ENCODE measurements around the gene UBAC1.
"Not testable (repeated sequence)": the region's sequence is repeated elsewhere in the genome, so short reads cannot be mapped to it uniquely, and the experiment has no call there.

Gene UBAC1

DNA sequence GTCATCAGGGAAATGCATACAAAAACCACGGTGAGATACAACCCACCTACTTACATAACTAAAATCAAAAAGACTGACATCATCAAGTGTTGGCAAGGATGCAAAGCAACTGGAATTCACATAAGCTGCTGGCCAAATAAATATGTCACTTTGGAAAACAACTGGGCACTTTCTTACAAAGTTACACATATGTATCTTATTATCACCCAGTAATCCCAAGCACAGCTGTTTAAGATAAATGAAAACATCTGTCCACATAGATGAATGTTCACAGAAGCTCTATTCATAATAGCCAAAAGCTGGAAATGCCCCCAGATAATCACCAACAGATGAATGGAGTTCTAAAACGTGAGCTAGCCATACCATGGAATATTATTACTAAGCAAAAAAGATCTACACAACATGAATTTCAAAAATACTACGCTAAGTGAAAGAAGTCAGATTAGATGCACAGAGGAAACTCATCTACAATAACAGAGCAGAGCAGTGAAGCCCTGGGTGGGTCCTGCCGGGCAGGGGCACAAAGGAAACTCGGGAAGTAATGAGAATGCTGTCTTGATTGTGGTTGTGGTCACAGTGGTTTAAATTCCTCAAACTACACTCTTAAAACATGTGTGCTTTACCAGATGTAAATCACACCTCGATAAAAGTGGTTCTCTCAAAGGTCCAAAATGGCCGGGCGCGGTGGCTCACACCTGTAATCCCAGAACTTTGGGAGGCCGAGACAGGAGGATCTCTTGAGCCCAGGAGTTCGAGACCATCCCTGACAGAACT lies 62.4 kb downstream of the UBAC1 start:
- H3K4me3 ChIP-seq (ENCODE audit: low read length) = no peak overlapping the region
- no peak for TF ChIP-seq ZNF274 (IDR thresholded peaks at IDR 0.05; ENCODE audit: low read depth, low read length)

DNA sequence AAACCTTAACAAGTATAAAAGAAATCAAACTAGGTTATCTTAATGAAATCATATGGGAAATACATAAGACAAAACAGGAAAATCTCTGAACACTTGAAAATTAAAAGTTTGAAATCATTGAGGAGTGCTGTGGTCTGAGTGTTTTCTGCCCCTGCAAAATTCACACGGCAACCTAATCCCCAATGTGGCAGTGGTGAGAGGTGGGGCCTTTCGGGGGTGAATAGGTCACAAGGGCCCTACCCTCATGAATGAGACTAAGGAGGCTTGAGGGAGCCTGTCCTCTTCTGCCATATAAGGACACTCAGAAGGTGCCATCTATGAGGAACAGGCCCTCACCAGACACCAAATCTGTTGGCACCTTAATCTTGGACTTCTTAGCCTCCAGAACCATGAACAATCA lies 64.5 kb downstream of the UBAC1 start:
- TF ChIP-seq ZNF274 (IDR thresholded peaks at IDR 0.05; ENCODE audit: low read depth, low read length) = no peak
- no peak overlapping the region for H3K4me3 ChIP-seq (ENCODE audit: low read length)

DNA sequence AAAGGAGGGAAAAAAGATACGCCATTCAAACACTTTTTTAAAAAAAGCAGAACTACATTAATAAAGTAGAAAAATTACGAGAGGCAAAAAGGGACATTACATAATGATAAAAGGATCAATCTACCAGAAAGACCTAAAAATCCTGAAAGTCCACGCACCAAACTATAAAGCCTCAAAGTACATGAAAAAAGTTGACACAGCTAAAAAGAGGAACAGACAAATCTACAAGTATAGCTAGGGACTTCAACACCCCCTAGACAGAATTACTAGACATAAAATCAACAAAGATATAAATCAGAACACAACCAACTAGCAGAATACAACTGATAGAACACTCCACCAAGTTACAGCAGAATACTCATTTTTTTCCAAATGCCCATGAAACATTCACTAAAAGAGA lies 65.0 kb downstream of the UBAC1 start:
- no peak overlapping the region for H3K4me3 ChIP-seq (ENCODE audit: low read length)

DNA sequence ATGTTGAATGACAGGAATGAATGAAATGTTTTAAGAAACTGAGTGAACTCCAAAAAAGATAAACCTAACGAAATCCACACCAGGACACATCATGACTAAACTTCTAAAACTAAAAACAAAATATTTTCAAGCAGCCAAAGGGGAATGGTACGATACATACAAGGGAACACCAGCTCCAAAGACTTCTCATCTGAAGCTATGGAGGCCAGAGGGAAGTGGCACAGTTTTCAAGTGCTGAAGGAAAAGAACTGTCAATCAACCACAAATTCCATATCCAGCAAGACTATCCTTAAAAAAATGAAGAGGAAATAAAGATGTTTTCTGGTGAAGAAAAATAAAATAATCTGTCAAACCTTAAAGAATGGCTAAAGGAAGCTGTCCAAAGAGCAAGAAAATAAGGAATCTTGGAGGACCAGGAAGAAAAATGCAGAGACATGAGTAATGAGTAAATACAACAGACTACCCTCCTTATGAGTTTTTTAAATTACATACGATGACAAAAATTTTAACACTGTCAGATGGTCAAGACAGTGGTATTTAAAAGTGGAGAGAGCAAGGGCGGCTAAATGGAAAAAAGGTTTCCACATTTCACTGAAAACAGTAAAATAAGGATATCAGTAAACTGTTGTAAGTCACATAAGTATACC lies 65.8 kb downstream of the UBAC1 start:
- no peak for TF ChIP-seq ZNF274 (IDR thresholded peaks at IDR 0.05; ENCODE audit: low read depth, low read length)
- H3K4me3 ChIP-seq (ENCODE audit: low read length) = no peak overlapping the region

More for the DNA sequence above, 65.0 kb downstream of the UBAC1 start:
- no peak for TF ChIP-seq ZNF274 (IDR thresholded peaks at IDR 0.05; ENCODE audit: low read depth, low read length)

DNA sequence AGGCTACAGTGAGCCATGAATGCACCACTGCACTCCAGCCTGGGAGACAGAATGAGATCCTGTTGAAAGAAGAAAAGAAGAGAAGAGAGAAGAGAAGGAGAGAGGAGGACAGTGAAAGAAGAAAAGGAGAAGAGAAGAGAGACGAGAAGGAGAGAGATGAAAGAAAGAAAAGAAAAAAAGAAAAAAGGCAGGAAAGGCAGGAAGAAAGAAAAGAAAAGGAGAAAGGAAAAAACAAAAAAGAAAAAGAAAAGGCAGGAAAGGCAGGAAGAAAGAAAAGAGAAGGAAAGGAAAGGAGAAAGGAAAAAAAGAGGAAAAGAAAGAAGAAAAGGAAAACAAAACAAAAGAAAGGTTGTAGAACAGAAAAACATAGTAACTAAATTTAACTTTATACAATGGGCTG lies 68.1 kb downstream of the UBAC1 start:
- no peak for TF ChIP-seq ZNF274 (IDR thresholded peaks at IDR 0.05; ENCODE audit: low read depth, low read length)
- no peak overlapping the region for H3K4me3 ChIP-seq (ENCODE audit: low read length)

DNA sequence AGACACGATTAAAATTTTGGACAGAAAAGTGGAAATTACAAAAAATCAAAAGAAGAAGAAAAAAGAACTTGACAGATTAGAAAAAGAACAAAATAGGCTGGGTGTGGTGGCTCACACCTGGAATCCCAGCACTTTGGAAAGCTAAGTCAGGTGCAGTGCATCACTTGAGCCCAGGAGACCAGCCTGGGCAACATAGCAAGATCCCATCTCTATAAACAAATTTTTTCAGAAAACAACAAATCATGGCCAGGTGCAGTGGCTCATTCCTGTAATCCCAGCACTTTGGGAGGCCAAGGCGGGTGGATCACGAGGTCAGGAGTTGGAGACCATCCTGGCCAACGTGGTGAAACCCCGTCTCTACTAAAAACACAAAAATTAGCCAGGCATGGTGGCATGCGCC lies 68.8 kb downstream of the UBAC1 start:
- not testable (repeated sequence) for H3K4me3 ChIP-seq (ENCODE audit: low read length)

DNA sequence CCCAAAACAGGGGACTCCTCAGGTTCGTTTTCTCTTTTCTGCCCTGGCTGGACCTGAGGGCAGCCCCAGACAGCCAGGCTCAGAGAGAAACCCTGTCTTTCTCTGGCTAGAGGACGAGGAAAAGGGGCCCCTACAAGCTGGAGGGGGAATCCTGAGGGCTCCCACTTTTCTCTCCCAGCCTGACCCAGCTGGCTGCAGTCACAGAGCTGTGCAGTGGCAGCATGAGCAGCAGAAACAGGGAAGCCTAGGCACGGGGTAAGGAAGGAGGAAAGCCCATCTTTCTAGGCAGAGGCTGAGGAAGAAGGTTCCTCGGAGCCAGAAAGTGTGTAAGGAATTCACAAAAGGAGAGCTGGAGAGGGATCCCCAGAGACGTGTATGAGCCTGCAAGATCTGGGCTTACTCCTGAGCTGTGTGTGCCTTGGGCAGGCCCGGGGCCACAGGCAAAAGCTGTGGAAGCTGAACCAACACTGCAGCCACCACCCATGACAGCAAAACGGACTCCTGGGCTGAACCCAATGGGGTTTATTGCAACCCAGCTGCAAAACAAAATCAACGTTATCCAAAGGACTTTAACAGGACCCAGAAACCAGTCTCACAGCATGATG lies 70.0 kb downstream of the UBAC1 start:
- TF ChIP-seq ZNF274 (IDR thresholded peaks at IDR 0.05; ENCODE audit: low read depth, low read length) = no peak
- H3K4me3 ChIP-seq (ENCODE audit: low read length) = no peak overlapping the region

DNA sequence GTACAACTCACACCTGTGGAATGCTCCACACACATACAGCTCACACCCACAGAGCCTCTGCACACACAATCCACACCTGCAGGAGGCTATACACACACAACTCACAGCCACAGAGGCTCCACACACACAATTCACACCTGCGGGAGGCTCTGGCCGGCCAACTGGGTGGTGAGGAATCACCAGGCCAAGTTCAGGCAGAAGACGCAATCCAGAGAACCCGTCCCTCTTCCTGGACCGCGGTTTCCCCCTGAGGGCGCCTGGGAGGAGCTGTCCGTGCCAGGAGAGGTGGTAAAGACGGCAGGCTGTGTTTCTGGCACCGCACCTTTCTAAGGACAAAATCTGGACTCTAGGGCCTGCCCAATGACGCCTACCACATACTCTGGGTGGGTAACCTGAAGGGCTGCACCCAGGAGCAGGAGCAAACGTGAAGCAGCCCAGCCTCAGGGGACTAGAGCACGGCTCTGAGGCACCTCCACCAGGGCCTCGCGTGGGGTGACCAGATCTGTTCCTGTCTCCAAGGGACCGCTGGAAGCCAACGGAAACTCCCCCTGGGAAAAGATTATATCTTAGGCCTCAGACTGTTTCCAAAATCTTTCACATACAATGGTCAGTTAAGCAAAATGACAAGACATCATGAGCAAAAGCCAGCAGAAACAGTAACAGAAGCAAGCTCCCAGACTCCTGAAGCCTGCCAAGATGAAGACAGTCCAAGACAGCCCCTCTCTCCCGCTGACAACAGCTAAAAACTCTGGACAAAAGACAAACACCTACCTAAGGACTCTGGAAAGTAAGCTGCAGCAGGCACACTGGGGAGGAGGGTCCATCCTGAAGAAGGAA lies 70.8 kb downstream of the UBAC1 start:
- no peak for TF ChIP-seq ZNF274 (IDR thresholded peaks at IDR 0.05; ENCODE audit: low read depth, low read length)

DNA sequence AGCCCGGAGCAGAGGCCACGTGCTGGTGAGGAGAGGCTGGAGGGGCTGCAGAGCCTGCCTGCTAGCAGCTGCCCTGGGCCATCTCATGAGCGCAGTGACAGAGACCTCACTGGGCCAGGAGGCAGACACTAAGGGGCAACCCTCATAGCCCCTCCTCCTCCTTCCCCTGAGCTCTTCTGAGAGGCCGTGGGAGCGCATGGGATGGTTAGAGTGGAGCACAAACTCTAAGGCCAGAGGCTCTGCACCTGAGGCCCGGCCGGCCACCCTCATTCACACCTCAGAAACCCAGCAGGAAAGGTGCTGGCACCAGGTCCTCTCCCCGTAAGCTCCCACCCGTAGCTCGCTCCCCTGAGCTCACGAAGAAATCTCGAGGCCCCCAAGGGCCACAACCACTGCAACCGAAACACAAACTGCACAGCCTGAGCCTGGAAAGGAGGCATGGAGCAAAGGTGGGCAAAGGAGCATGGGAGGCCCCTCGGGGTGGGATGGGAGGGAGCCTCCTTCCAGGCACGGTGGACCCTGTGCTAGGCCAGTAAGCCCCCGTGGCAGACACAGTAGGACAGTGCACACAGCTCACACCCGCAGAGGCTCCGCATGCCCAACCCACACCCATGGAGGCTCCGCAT lies 71.5 kb downstream of the UBAC1 start:
- no peak overlapping the region for H3K4me3 ChIP-seq (ENCODE audit: low read length)
- TF ChIP-seq ZNF274 (IDR thresholded peaks at IDR 0.05; ENCODE audit: low read depth, low read length) = no peak

More for the DNA sequence above, 70.8 kb downstream of the UBAC1 start:
- H3K4me3 ChIP-seq (ENCODE audit: low read length) = no peak overlapping the region

DNA sequence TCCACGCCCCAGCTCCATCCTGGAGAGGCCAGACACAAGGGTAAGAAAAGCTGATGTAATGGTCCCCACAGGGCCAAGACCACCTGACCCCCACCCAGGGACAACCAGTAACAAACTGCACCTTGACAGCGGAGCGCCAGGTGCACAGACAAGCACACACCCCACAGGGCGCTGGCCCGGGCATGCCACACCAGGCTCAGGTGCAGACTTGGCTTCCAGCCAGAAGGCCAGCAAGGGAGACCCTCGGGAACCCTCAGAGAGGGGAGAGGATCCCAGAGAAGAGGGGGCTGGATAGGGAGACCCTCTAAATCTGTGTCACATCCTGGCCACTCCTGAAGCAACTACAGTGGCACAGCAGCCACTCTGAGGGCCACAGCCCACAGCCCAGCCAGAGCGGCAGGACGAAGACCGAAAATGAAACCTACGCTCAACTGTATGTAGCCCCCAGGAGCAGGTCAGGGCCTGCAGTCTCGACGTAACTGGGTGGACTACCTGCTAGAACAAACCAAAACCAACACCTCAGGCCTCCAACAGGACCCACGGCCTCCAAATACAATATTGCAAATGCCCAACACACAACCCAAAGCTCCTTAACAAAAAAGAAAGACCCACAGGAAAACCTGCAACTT lies 72.3 kb downstream of the UBAC1 start:
- no peak overlapping the region for H3K4me3 ChIP-seq (ENCODE audit: low read length)
- TF ChIP-seq ZNF274 (IDR thresholded peaks at IDR 0.05; ENCODE audit: low read depth, low read length) = no peak

DNA sequence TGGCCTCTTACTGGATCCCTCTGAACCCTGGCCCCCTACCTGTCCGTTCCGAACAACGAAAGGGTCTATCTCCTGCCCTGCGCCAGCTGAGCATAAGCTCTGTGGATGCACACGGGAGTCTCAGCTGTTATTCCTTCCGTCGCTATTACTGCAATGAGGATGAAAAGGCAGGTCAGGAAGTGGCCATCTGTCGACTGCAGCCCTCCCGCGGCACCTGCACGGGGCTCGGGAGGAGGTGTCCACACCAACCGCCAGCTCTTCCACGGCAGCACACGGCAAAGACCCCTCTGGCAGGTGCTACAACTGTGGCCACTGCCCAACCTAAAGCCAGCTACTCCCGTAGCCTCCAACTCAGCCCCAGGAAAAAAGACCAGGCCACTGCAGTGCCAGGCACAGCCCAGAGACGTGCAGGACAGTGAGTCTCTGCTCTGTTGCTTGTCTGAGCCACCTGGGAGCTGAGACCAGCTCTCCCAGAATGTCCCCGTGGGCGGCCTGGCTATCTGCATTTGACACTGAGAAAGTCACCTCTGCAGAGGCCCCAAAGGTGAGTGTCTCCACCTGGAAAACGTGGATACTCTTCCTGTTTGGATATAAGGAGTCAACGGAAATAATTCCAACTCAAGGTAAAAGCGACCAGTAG lies 72.9 kb downstream of the UBAC1 start:
- TF ChIP-seq ZNF274 (IDR thresholded peaks at IDR 0.05; ENCODE audit: low read depth, low read length) = no peak
- H3K4me3 ChIP-seq (ENCODE audit: low read length) = peak overlapping the region; percentile 18; the same call in 1 of the 2 replicates

DNA sequence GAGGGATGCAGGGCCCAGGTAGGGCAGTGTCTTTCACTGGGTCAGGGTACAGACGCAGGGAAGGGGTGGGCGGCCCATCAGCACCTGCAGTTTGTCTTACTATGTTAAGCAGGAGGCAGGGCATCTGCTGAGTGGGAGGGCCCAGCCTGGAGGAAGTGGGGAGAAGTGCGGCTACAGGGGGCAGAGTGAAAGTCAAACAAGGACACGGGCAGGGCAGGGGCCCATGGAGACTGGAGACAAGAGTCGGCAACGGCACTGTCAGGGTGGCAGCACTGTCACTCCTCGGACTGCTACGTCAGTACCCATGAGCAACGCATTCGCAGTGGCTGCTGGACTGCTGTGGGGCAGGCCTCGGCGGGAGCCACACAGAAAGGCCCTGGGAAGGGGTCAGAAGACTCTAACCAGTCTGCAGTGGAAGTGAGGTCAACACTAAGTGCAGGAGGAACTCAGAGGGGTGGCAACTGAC lies 73.6 kb downstream of the UBAC1 start:
- TF ChIP-seq ZNF274 (IDR thresholded peaks at IDR 0.05; ENCODE audit: low read depth, low read length) = no peak
- peak overlapping the region; percentile 18; the same call in 1 of the 2 replicates for H3K4me3 ChIP-seq (ENCODE audit: low read length)

DNA sequence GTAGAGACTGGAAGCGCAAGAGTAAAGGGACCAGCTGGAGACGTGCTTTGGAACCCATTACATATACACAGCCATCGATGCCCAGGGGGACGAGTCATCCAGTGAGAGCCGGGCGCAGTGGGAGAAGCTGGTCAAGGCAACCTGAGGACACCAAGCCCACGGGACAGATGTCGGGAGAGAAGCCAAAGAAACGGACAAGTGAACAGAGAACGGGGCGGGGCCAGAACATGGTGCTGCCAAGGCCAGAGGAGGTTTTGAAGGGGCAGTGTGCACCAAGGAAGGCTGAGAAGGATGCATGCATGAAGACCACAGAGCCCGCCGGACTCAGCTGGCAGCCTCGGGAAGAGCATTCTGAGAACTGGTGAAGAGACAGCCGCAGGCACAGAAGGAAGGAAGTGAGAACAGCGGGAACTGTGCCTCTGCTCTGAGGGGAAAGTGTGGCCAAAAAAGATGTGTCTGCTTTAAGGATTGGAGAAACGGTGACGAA lies 74.1 kb downstream of the UBAC1 start:
- H3K4me3 ChIP-seq (ENCODE audit: low read length) = peak overlapping the region; percentile 18; the same call in 1 of the 2 replicates
- TF ChIP-seq ZNF274 (IDR thresholded peaks at IDR 0.05; ENCODE audit: low read depth, low read length) = no peak

Data from GM08714 (cell line).